Pons (tissue), 1 donor: ENCODE data around the gene CCDC197.

Experiments
- DNase-seq: peaks from one replicate; pipeline ENCODE4 v3.0.0-alpha.2; 2016; ENCODE audit warnings: low spot score

Gene CCDC197

GRCh38 chr14:93997082-93997481 lies at the start of gene CCDC197:
Gene CCDC197 (plus strand): TSS chr14:93997301. CDS start chr14:93998132, 831 bp downstream.
- no peak for DNase-seq

DNA sequence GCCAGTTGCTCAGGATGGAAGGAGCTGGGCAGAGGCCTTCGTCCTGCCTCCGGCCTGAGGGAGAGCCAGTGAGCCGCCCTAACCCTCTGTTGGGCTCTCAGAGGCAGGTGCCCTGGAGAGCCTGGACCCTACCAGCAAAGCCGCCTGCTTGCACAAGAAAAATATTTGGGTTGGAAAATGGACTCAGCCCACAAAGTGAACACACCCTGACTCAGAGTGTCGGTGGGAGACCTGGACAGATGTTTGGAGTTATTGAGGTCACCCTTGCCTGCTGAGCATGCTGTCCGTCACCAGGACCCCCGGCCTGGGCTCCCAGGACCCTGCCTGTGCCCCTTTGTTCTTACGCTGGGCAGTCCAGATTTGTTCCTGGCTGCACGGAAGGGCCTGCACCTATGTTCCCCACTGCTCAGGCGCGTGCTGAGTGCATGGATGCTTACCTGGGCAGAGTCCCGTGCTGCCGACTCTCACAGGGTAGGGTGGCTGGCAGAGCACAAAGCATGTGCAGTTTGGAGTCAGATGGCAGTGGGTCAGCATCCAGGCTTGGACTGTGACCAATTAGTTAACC lies 47.5 kb upstream of the CCDC197 start:
- DNase-seq = no peak

DNA sequence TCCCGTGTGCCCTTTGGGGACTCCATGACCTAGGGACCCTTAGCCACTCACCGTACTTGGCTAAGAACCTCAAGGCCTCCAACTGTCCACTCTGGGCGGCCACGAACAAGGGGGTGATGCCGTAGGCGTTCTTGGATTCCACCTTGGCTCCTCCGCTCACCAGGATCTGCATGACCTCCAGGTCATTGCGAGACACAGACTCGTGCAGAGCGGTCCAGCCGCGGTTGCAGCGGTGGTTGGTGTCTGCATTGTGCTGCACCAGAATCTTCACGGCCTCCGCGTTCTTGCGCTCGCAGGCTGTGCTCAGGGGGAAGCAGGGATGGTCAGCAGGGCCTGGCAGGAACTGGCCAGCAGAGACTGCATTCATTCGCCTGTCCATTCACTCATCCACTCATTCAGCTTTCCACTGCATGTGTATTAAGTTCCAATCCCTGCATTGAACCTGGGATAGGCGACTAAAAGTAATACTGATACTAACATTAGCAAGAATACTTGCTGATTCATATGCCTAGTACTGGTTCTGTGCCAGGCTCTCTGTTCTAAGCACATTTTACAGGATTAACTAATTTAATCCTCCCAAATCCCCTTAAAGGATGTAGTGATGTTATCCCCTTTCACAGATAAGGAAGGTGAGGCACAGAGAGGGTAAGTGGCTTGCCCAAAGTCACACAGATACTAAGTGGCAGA lies 46.0 kb upstream of the CCDC197 start:
- no peak for DNase-seq

GRCh38 chr14:93951635-93952540 lies 45.2 kb upstream of the CCDC197 start:
- no peak for DNase-seq

- DNase-seq = no peak
Measured at GRCh38 chr14:93952829-93953228, 44.3 kb upstream of the CCDC197 start.

DNA sequence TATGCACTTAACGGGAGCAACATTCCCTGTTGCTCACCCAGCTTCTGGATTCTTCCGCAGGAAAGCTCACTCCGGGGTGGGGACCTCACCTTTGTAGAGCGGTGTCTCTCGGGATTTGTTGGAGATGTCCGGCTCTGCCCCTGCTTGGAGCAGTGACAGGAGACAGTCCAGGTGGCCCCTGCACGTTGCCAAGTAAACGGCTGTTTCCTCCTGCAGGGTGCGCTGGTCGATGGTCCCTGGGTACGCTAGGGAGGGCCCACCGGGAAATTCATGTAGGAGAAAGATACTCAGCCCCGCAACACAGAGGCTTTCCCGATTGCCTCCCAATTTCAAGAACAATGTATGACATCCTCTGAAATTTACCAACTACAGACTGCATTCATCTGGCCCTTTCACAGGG lies 43.8 kb upstream of the CCDC197 start:
- DNase-seq = no peak

DNA sequence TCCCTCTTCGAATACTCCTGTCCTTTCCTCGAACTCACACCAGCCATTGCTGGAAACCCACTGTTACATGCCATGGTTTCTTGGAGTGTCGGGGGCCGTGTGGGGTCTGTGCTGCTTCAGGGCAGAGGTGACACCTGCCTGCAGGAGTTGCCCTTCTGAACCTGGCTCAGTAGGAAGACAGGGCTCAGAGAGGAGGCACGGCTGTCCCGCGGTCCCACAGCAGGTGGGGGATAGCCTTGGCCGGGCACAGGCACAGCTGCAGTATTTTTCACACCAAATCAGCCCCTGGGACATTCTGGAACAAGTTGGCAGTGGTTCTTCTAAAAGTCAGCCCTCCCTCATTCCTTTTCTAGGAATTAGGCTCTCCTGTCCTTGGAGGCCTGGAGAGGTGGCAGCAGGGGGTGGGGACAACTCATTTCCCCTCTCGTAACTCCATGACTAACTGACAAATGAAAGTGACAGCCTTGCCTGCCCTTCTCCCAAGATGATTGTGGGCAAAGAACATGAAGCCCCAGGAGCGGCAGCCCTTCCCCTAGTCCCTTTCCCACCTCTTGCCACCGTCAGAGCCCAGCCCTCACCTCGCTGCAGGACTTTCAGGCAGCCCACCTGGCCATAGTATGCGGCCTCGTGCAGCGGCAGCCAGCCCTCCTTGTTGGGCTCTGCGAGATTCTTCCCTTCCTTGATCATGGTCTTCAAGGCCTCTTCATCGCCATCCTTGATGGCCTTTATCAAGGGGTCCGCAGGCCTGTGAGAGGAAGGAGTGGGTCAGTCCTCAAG lies 43.2 kb upstream of the CCDC197 start:
- DNase-seq = no peak

DNA sequence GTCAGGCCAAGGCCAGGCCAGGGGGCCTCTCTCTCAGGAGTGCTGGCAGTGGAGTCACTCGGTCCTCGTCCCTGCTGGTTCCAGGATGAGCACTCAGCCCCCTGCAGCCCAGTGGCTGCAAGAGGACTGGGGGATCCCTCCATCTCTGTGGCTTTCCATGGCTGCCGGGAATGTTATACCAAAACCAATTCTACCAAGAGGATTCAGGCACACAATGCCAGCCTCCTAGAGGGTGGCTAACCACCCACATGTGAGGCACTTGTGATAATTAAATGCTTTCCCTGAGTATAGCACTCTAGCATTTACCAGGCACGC lies 42.6 kb upstream of the CCDC197 start:
- DNase-seq = no peak

DNA sequence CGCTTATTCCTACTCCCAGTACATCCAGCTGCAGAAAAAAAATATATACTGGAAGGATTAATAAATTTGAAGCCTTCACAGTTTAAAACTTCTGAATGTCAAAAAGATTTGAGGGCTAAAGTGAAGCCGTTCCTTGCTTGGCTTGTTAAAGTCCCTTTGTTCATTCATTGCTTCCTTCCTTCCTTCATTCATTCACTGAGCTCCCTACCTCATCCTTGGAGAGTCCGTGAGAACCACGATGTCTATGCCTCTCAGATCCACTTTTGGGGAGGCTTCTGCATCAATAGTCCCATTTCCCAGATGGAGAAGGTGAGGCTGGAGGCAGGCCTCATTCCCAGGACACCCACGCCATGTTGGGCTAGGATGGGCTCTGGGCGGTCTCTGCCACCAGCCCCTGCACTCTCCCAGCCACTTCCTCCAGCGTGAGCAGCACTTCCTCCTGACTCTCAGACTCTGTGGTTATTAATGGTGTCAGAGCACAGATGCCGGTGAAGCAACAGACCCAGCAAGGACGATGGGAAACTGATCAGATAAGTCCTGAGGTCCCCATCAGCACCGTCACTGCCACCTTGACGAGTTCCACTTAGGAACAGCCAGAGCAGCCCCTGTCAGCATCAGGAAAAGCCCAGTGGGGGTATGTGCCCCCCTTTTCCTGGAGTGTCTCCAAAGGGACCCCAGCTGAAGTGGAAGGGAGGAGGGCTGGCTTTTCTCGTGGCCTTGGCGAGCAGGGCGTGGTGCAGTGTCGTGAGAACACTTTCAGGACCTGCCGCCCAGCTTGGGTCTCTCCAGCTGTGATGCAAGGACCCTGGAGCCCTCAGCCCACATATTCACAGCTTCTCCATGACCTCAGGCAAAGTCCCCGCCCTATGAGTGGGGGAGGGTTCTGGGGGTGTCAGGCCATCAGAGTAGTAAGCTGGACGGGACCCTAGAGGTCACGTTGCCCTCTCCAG lies 41.9 kb upstream of the CCDC197 start:
- peak; percentile 47 for DNase-seq

- no peak for DNase-seq
Measured at GRCh38 chr14:93955850-93956481, 41.1 kb upstream of the CCDC197 start.

GRCh38 chr14:93956514-93957332 lies 40.4 kb upstream of the CCDC197 start:
- DNase-seq = no peak

DNA sequence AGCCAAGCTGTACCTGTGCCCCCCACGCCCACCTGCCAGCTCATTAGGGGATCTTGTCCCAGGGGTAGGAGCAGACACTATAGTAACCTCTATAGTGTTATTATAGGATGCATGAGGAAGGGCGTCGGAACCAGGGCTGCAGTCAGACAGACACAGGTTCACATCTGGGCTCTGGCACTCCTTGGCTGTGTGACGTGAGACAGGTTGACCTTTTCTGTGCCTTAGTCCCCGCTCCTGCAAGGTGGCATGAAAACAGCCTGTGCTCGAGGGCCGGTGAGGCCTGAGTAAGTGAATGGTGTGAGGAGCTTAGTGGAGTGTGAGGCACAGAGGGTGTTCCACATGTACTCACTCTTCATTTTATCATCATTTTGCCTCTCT lies 39.8 kb upstream of the CCDC197 start:
- no peak for DNase-seq

GRCh38 chr14:93957751-93958566 lies 39.1 kb upstream of the CCDC197 start:
- no peak for DNase-seq

DNA sequence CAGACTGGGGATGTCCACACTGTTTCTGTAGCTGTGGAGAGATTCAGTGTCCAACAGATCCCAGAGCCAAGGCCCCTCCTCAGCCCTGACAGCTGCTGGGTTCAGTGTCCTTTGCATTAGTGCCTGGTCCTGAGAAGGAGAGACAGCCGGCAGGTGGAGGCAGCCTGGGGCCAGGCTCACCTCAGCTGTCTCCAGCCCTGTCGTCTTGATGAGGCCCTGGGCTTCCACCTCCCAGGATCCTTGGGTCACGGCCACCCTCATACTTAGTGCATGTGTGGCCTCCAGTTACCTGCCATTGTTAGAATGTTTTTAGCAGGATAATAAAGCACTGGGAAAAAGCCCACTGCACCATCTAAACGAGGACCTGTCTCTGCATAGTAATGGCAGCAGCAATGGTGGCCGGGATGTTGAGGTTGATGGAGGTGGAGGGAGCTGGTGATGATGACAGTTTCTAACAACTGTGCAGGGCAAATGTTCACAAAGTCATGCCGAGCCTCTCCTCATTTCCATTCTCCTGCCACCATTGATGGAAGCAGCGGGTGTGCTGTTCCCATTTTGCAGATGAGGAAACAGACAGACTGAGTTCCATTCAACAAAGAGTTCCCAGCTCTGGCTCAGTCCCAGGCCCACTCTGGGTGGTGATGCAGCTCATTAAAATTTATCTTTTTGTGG lies 38.4 kb upstream of the CCDC197 start:
- no peak for DNase-seq

GRCh38 chr14:93959239-93960107 lies 37.6 kb upstream of the CCDC197 start:
- DNase-seq = peak; percentile 29

GRCh38 chr14:93960108-93960475 lies 37.0 kb upstream of the CCDC197 start:
- no peak for DNase-seq

DNA sequence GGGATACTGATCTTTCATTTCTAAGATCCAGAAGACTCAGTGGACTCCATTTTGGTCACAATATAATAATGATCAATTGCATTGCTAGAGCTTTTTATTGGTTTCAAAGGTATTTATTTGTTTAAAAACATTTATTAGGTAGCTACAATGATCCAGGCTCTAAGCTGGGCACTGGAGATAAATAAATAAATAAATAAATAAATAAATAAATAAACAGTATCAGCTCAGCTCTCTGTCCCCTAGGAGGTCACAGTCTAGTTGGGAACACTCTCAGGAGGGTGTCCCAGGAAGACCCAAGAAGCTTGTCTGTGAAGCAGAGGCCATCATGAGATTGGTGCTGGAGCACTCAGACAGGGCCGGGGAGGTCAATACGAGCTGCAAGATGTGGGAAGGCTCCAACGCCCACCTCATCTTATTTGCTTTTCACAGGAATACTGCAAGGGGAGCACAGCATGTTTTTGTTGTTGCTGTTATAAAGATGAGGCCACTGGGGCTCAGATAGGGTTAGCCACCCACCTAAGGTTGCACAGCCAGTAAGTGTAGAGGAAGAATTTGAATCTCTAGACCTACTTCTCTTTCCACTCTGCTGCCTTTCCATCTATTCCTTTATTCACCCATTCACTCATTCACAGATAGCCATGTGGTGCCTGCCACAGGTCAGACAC lies 36.2 kb upstream of the CCDC197 start:
- DNase-seq = no peak
